Nephron (organoid): ENCODE results near the gene UBASH3B.
"Not testable (repeated sequence)": the region's sequence is repeated elsewhere in the genome, so short reads cannot be mapped to it uniquely, and the experiment has no call there.

Experiments used
- H3K27ac Mint-ChIP-seq, 3 experiments: 2 replicates each; pipeline ENCODE4 v1.8.0; 2020; ENCODE audit warnings: mixed read lengths in 3 of 3, mild to moderate bottlenecking in 2 of 3, moderate library complexity in 1 of 3
- H3K27me3 Mint-ChIP-seq: 2 replicates; pipeline ENCODE4 v1.8.0; 2021; ENCODE audit warnings: low read depth, mild to moderate bottlenecking, moderate library complexity, mixed read lengths
- H3K36me3 Mint-ChIP-seq: 2 replicates; pipeline ENCODE4 v1.8.0; 2020; ENCODE audit warnings: low read depth, mixed read lengths
- H3K4me1 Mint-ChIP-seq: 2 replicates; pipeline ENCODE4 v1.8.0; 2020; ENCODE audit warnings: mixed read lengths
- H3K4me3 Mint-ChIP-seq, 3 experiments: 2 replicates each; pipeline ENCODE4 v1.8.0; 2020; ENCODE audit warnings: mild to moderate bottlenecking in 3 of 3, mixed read lengths in 3 of 3, moderate library complexity in 2 of 3
- H3K9me3 Mint-ChIP-seq: 2 replicates; pipeline ENCODE4 v1.8.0; 2020; ENCODE audit warnings: mixed read lengths
- TF ChIP-seq, protein P1 (sequence below), 3 experiments: fragments of 200-600 bp; sonication (generic); IDR thresholded peaks; one replicate each; pipeline ENCODE4 v1.5.0; 2021; ENCODE audit warnings: antibody characterized with exemption in 3 of 3; ENCODE audit not compliant: unreplicated experiment in 3 of 3

The UBASH3B gene

GRCh38 chr11:122816761-122817520, 161.4 kb downstream of the UBASH3B start:
- Mint-ChIP-seq H3K4me1 (peaks cover 5% of the 10 kb centered on the region), H3K27ac (peak overlapping the region in 2 of 3 experiments; percentile 28 to 57), H3K9me3 (peaks cover 30% of the 10 kb centered on the region), H3K27me3 (no peaks in the 10 kb centered on the region), H3K36me3 (no peaks in the 10 kb centered on the region), H3K4me3 (no peak overlapping the region)
- TF ChIP-seq, protein P1, sequence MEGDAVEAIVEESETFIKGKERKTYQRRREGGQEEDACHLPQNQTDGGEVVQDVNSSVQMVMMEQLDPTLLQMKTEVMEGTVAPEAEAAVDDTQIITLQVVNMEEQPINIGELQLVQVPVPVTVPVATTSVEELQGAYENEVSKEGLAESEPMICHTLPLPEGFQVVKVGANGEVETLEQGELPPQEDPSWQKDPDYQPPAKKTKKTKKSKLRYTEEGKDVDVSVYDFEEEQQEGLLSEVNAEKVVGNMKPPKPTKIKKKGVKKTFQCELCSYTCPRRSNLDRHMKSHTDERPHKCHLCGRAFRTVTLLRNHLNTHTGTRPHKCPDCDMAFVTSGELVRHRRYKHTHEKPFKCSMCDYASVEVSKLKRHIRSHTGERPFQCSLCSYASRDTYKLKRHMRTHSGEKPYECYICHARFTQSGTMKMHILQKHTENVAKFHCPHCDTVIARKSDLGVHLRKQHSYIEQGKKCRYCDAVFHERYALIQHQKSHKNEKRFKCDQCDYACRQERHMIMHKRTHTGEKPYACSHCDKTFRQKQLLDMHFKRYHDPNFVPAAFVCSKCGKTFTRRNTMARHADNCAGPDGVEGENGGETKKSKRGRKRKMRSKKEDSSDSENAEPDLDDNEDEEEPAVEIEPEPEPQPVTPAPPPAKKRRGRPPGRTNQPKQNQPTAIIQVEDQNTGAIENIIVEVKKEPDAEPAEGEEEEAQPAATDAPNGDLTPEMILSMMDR (IDR thresholded peaks at IDR 0.05; ENCODE audit: unreplicated experiment in 3 of 3) = no peak

GRCh38 chr11:122820158-122820557, 164.6 kb downstream of the UBASH3B start:
- peaks cover 5% of the 10 kb centered on the region for H3K4me1 Mint-ChIP-seq

DNA sequence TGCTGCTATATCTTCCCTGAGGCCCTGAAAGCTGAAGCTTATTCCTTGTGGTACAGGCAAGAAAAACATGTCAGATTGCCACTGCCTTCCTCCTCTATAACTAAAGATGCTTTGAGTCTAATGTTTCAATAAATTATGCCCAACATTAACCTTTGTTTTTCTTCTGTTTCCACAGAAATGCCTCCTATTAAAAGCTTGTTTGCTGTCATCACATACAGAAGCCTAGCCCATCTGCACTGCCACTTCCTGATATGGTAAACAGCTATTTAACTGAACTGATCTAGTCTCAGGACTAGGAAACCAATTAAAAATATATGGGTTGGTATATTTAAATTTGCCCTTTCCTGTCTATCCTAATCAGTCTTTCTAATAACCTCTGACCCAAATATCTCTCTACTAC, 165.6 kb downstream of the UBASH3B start:
- Mint-ChIP-seq H3K4me3 (no peak overlapping the region), H3K36me3 (peaks cover 4% of the 10 kb centered on the region), H3K27me3 (peaks cover 10% of the 10 kb centered on the region), H3K9me3 (peaks cover 53% of the 10 kb centered on the region), H3K4me1 (peaks cover 5% of the 10 kb centered on the region), H3K27ac (no peak overlapping the region)
- TF ChIP-seq, protein P1 (IDR thresholded peaks at IDR 0.05; ENCODE audit: unreplicated experiment in 3 of 3) = no peak

More at GRCh38 chr11:122820158-122820557, 164.6 kb downstream of the UBASH3B start:
- peaks cover 45% of the 10 kb centered on the region for H3K9me3 Mint-ChIP-seq
- peaks cover 4% of the 10 kb centered on the region for H3K27me3 Mint-ChIP-seq
- H3K36me3 Mint-ChIP-seq = peaks cover 4% of the 10 kb centered on the region
- no peak overlapping the region for H3K27ac Mint-ChIP-seq
- H3K4me3 Mint-ChIP-seq = no peak overlapping the region
- TF ChIP-seq, protein P1 (IDR thresholded peaks at IDR 0.05; ENCODE audit: unreplicated experiment in 3 of 3) = no peak

DNA sequence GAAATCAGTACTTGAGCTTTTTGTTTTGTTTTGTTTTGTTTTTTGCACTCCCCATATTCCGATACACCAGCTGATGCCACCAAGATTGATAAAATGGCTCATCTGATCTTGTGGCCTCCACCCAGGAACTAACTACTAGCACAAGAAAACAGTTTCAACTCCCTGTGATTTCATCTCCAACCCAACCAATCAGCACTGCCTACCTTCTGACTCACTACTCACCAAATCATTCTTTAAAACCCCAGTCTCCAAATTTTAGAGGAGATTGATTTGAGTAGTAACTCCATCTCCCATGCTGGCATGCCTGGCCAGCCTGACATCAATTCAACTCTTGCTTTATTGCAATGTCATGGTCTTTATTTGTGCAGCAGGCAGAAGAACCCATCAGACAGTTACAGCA, 166.7 kb downstream of the UBASH3B start:
- Mint-ChIP-seq H3K9me3 (peaks cover 52% of the 10 kb centered on the region), H3K36me3 (peaks cover 4% of the 10 kb centered on the region), H3K4me3 (no peak overlapping the region), H3K4me1 (no peaks in the 10 kb centered on the region), H3K27ac (no peak overlapping the region), H3K27me3 (peaks cover 10% of the 10 kb centered on the region)
- TF ChIP-seq, protein P1 (IDR thresholded peaks at IDR 0.05; ENCODE audit: unreplicated experiment in 3 of 3) = no peak

- H3K4me3 Mint-ChIP-seq = no peak overlapping the region
- no peaks in the 10 kb centered on the region for H3K4me1 Mint-ChIP-seq
- H3K27me3 Mint-ChIP-seq = peaks cover 10% of the 10 kb centered on the region
- H3K36me3 Mint-ChIP-seq = peaks cover 4% of the 10 kb centered on the region
- H3K9me3 Mint-ChIP-seq = peaks cover 49% of the 10 kb centered on the region
- H3K27ac Mint-ChIP-seq = no peak overlapping the region
- TF ChIP-seq, protein P1 (IDR thresholded peaks at IDR 0.05; ENCODE audit: unreplicated experiment in 3 of 3) = no peak
Measured at GRCh38 chr11:122823564-122823963, 168.0 kb downstream of the UBASH3B start.

GRCh38 chr11:122829371-122829770, 173.8 kb downstream of the UBASH3B start:
- H3K36me3 Mint-ChIP-seq, H3K27ac Mint-ChIP-seq, H3K4me3 Mint-ChIP-seq, H3K4me1 Mint-ChIP-seq: not testable (repeated sequence)
- H3K9me3 Mint-ChIP-seq = peaks cover 30% of the 10 kb centered on the region
- H3K27me3 Mint-ChIP-seq = peaks cover 19% of the 10 kb centered on the region

GRCh38 chr11:122832297-122832696, 176.8 kb downstream of the UBASH3B start:
- H3K27ac Mint-ChIP-seq, H3K4me3 Mint-ChIP-seq, H3K36me3 Mint-ChIP-seq, H3K4me1 Mint-ChIP-seq: not testable (repeated sequence)
- H3K9me3 Mint-ChIP-seq = peaks cover 11% of the 10 kb centered on the region
- peaks cover 11% of the 10 kb centered on the region for H3K27me3 Mint-ChIP-seq
